Epithelial cell of esophagus (primary cell): ENCODE data around the gene SNORC.

Source experiments
- DNase-seq: peaks from one replicate; pipeline ENCODE4 v3.0.0; 2010; ENCODE audit warnings: low read depth
- H3K4me3 ChIP-seq: 2 replicates; pipeline ENCODE4 v1.5.1; 2011; ENCODE audit warnings: mild to moderate bottlenecking, low read length, control low read depth
- TF ChIP-seq, protein P1 (sequence below): IDR thresholded peaks from 2 replicates; pipeline ENCODE4 v1.5.1; 2011; ENCODE audit warnings: low read depth, mild to moderate bottlenecking, low read length, control low read depth, inconsistent platforms; ENCODE audit not compliant: insufficient read depth; ENCODE audit errors: missing control alignments

The SNORC gene

DNA sequence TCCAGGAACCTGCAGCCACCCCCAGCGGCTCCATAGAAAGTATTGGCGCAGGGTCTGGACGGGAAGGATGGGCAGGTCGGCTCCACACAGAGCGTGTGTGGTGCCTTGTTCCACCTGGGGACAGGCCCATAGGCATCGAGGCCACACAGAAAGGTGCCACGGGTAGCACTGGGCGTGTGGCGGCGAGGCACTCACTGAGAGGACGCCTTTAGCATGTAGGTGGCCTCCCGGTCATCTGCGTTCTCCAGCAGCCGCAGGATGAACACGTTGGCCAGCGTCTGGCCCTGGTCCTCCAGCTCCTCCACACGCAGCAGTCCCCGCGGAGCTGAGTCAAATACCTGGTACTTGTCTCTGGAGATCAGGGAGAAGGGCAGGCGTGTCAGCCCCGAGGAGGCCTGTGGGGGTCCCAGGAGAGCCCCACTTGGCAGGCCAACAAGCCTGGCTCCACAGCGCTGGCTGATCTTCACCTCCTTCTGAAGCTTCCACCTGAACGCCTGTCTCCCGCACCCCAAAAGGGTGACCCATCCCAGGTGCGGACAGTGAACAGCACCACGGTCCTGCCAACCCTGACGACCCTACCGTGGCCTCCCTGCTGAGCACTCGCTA is 13.2 kb downstream of the SNORC start:
- H3K4me3 ChIP-seq, result no peak overlapping the region
- TF ChIP-seq, protein P1, sequence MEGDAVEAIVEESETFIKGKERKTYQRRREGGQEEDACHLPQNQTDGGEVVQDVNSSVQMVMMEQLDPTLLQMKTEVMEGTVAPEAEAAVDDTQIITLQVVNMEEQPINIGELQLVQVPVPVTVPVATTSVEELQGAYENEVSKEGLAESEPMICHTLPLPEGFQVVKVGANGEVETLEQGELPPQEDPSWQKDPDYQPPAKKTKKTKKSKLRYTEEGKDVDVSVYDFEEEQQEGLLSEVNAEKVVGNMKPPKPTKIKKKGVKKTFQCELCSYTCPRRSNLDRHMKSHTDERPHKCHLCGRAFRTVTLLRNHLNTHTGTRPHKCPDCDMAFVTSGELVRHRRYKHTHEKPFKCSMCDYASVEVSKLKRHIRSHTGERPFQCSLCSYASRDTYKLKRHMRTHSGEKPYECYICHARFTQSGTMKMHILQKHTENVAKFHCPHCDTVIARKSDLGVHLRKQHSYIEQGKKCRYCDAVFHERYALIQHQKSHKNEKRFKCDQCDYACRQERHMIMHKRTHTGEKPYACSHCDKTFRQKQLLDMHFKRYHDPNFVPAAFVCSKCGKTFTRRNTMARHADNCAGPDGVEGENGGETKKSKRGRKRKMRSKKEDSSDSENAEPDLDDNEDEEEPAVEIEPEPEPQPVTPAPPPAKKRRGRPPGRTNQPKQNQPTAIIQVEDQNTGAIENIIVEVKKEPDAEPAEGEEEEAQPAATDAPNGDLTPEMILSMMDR, result no peak
- DNase-seq, result no peak

- no peak overlapping the region for H3K4me3 ChIP-seq
- TF ChIP-seq, protein P1, result no peak
- no peak for DNase-seq
These were observed 13.9 kb downstream of the SNORC start for GRCh38 chr2:232884001-232884421.

DNA sequence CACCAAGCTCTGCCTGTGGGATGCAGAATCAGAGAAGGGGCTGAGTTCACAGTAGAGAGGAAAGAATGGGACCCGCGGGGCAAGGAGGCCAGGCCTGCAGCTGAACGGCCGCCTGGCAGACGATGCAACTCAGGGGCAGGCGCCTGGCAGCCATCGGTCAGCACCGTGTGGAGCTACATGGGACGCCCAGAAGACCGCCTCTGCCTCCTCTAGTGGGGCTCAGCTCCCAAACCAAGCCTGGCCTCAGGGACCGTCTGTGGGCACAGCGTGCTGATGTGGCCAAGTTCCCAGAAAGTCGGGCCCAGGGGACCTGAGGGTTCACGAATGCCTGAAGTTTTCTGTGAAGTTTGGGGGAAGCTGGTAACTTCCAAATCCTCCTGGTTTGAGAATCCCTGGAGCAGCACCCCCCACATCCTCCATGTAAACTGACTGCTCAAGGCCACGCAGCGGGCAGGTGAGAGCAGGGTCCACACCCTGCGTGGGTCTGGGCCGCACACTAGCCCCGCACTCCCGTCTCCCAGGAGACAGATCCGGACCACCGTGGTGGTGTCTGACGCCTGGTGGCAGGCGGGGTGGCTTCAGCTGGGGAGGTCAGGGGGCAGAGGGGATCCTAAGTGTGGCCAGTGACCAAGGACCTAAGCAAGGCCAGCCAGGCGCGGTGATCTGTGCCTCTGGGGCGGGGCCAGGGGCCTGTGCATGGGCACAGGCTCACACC is 14.6 kb downstream of the SNORC start:
- DNase-seq, result no peak
- no peak overlapping the region for H3K4me3 ChIP-seq
- TF ChIP-seq, protein P1, result no peak

DNA sequence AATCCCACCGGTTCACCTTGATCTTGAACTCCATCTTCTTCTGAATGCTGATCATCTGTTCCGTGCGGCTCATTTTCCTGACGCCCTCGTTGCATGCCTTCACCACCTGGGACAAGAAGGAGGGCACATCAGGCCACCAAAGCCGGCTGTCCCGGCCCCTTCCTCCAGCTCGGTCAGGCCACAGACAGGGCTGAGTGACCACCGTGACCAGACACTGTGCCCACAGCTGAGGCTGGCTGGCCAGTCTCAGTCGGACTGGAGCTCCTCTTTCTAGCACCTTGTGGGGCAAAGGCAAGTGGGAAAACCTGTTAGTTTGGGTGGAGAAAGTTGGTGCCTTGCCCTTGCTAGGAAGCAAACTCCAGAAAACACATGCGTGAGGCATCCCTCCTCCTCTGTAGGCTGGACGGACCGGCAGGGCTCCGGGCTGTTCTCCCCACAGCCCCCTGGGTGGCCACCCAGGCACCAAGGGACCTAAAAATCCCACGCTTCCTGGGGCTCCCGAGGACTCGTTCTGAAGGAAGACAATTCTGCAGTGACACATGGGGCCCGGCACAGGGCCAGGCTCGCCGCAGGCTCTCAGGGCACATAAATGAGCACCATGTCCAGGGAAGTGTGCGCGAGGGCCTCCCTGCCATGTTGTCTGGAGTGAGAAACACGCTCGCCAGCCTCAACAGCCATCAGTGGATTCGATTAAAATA is 15.3 kb downstream of the SNORC start:
- TF ChIP-seq, protein P1, result no peak
- DNase-seq, result peak; percentile 54
- no peak overlapping the region for H3K4me3 ChIP-seq

DNA sequence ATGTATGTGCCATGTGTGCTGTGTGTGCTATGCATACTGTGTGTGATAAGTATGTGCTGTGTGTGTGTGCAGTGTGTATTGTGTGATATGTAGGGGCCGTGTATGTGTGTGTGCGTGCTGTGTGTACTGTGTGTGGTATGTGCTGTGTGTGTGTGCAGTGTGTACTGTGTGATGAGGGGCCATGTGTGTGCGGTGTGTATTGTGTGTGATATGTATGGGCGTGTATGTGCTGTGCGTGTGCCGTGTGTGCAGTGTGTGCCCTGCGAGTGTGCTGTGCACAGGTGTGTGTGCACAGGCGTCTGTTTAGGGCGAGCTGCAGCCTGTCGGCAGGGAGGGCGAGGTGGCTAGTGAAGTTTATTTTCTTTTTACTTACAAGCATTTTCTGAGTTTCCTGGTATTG is 16.1 kb downstream of the SNORC start:
- no peak for DNase-seq
- TF ChIP-seq, protein P1, result no peak
- no peak overlapping the region for H3K4me3 ChIP-seq

GRCh38 chr2:232886632-232887031 is 16.6 kb downstream of the SNORC start:
- no peak overlapping the region for H3K4me3 ChIP-seq
- DNase-seq, result no peak
- TF ChIP-seq, protein P1, result no peak
